GM19438 (cell line): Measurements from ENCODE around the gene RANGAP1.
A peak's percentile ranks its signal among the peaks of the same experiment; 100 is the strongest.

Source experiments
- ATAC-seq: cut with Tn5 transposase; IDR thresholded peaks from one replicate; pipeline ENCODE4 v1.9.1; 2021; ENCODE audit warnings: low read depth; ENCODE audit not compliant: unreplicated experiment

RANGAP1 gene

GRCh38 chr22:41238570-41239442 is 47.2 kb downstream of the RANGAP1 start:
- no peak for ATAC-seq

GRCh38 chr22:41237707-41238569 is 48.0 kb downstream of the RANGAP1 start:
- no peak for ATAC-seq

DNA sequence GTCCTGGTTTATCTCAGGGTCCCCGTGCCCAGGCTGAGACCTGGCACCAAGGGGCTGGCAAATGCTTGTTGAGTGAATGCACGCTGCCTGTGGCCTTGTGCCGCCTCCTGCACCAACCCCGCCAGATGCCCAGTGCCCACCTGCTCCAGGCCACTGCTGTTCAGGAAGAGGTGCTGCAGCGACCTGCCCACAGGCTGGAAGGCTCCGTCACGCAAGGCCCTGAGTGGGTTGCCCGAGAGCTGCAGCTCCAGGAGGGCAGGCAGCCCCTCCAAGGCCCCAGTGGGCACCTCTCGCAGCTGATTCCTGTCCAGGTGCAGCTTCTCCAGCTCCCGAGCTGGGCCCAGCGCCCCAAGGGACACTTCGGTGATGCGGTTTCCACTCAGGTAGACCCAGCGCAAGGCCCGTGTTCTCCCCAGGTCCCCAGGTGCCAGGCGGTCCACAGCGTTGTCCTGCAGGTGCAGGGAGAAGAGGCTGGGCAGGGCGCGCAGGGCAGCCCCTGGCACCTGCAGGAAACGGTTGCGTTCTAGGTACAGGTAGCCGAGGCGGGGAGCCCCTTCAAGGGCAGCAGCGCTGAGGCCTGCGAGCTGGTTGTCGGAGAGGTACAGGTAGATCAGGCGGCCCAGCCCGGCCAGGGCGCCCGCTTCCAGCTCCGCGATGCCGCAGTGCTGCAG is 48.8 kb downstream of the RANGAP1 start:
- ATAC-seq, result no peak

GRCh38 chr22:41234815-41235695 is 50.9 kb downstream of the RANGAP1 start:
- ATAC-seq, result no peak

DNA sequence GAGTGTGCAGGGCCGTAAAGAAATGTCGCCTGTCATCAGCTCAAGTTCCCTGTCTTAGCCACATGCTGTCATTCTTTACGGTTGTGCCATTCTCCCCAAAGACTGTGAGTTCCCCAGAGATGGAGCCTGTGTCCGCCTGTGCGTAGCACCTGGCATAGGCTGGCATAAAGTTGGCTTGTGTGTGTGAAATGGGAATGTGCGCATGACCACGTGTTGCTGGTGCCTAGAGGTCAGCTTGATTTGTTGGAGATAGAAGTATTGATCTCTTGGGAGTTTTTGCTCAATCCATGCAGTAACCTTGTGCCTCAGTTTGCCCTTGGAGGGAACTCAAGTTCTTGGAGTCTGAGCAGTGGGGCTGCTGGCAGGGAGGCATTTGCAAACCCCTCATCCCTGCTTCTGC is 54.6 kb downstream of the RANGAP1 start:
- ATAC-seq, result no peak

DNA sequence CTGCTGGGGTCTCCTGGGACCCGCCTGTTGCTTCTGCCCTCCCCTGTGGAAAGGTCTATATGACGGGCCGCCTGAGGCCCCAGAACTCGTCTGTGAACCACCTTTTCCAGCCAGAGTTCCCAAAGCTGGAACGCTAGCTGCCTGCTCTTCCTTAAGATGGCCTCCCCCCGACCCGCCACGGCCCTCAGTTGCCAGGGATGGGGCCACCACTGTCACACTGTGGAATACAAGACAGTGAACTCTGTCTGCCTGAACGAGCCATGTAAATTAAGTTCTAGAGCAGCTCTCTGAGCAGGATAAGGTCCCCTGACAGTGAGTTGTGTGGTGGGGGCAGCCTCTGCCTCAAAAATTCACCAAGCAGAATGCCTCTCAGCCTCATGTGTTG is 55.6 kb downstream of the RANGAP1 start:
- no peak for ATAC-seq

DNA sequence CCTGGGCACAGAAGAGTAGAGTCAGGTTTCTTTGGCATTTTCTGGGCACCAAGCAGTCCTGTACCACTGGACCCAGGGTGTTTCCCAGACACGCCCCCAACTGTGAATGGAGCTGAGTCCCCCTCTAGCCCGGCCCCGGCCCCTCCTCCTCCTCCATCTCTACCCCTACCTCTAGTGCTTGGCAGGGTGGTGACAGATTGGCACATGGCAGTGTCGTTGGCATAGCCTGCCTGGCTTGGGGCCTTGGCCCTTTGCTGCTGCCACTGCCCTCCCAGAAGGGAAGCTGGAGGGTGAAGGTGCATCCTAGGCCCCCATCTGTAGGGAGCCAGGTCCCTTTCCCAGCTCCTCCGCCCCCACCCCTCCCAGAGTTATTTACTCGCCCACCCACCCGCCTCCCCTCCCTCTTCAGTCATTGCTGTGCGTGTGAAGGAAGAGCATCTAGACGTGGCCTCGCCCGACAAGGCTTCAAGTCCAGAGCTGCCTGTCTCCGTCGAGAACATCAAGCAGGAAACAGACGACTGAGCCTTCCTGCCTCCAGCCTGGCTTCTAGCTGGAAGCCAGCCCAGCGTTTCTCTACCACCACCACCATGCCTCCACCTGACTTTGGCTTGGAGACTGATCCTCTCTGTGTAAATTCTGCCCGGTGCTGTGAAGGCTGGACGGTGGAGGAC is 56.1 kb downstream of the RANGAP1 start:
- no peak for ATAC-seq

DNA sequence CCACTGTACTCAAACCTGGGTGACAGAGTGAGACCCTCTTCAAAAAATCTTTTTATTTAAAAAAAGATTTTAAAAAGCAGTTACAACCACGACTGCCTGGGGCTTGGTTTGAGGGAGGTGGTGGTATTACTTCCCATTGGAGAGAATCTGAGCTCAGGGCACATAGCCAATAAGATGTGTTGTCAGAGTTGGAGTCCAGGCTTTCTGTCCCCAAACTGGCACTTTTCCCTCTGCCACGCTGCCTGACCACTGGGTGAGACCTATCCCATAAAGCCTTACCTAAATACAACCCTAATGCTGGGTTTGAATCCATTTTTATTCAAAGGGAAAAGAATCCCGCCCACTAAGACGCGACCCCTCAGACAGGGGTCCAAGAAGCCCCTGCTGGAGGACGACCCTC is 56.8 kb downstream of the RANGAP1 start:
- ATAC-seq, result no peak

DNA sequence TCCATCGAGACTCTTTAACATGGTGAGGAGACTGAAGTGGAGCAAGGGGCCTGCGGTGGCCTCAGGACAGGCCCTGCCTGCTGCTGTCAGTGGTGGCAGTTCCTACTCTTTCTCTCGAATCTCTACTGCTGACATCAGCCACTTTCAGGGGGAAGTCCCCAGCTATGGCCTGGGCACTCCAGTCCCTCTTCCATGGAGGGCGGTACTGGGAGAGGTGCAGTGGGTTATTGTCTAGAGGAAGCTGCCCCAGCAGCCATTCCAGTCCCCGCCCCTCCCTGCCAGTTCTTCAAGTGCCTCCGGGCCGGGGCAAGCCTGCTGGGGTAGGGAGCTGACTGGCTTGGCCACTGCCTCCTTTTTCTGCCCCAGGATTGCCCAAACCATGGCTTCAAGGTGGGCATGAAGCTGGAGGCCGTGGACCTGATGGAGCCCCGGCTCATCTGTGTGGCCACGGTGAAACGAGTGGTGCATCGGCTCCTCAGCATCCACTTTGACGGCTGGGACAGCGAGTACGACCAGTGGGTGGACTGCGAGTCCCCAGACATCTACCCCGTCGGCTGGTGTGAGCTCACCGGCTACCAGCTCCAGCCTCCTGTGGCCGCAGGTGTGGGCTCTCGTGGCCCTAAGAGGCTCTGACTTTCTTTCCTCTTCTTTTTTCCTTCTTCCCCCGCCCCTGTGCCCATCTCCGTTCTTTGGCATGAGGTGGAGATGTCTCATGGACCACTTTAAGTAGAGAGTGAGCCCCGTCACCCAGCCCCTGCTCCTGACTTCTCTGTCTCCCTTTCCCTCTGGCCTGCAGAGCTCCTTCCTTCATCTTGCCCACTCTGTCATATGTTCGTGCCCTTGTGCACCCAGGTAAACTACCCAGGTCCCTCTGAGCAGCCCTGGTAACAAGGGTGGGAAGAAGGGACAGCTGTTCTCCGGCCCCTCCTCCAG is 59.0 kb downstream of the RANGAP1 start:
- no peak for ATAC-seq

GRCh38 chr22:41223535-41223934 is 62.5 kb downstream of the RANGAP1 start:
- no peak for ATAC-seq

DNA sequence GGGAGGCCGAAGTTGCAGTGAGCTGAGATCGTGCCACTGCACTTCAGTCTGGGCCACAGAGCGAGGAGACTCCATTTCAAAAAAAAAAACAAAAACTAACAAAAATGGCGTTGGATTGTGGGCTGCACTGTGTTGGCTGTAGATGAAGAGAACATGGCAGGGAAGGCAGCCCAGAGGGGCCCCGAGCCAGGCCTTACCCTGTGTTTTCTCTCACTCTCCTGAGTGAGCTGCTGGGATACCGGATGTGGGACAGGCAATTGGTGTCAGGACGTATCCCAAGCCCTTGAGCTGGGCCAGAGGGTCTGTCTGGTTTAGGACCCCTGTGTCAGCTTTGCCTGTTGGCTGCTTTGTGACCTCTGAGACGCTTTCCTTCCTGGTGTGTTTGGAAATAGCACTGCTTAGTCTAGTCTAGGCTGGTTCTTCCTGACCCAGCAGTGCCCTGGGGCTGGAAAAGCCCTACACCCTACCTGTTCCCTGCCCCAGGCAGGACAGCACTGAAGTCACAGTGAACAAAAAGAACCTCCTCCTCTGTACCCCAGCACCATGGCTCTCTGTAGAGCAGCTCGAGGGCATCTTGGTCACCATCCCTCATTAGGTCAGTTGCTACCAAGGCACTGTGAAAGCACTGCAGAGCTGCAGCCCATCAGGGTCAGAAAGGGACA is 63.0 kb downstream of the RANGAP1 start:
- no peak for ATAC-seq

DNA sequence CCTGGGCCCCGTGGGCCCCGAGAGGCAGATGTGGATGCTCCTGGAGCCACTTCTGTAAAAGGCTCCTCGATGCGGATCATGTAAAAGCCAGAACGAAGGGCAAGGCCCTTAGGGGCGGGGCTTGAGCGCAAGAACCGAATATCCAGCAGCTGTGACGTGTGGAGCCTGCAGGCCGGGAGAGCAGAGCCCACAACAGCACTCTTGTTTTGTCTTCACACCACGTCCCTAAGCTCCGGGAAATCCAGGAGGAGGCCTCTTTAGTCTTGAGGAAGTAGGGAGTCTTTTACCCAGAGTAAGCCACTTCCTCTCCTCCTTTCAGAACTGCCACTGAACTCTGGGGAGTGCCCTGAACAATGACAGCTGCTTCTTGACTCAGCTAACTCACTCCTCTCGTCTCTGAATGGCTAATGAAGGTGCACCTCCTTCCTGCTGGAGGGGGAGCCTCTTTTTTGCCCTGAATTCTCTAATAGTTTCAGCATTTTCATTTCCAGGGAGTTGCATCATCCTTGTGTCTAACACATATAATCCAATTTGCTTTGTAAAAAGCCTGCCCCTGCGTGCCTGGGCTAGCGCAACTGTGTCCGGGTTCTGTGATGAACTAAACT is 68.3 kb downstream of the RANGAP1 start:
- no peak for ATAC-seq

GRCh38 chr22:41216984-41217383 is 69.0 kb downstream of the RANGAP1 start:
- ATAC-seq, result no peak

DNA sequence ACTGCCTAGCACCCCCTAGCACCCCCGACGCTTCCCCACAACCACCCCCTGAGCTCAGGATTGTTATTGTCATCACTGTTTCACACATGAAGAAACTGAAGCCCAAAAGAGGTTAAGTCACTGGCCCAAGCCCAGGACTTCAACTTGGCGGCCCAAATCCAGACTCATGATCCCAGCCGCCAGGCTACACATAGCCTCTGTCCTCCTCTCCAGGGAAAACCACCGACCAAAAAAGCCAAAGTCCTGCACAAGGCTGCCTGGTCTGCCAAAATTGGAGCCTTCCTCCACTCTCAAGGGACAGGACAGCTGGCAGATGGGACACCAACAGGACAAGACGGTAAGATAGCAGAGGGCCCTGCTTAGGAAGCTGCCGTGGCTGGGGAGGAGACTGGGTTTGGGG is 70.1 kb downstream of the RANGAP1 start:
- ATAC-seq, result no peak

GRCh38 chr22:41215409-41215808 is 70.6 kb downstream of the RANGAP1 start:
- no peak for ATAC-seq

DNA sequence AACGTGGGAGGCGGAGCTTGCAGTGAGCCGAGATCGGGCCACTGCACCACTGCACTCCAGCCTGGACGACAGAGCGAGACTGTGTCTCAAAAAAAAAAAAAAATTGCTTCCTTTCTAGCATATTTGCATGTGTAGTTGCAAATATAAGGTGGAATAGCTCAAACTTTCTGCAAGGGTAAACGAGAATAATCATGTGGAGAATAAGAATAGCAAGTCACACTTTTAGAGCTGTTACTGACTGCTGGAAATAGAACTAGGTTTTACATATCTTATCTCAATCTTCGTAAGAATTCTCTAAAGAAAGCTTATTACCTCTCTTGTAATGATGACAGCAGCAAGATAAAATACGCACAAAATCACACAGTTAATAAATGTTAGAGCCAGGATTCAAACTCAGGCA is 79.3 kb downstream of the RANGAP1 start:
- ATAC-seq, result no peak

DNA sequence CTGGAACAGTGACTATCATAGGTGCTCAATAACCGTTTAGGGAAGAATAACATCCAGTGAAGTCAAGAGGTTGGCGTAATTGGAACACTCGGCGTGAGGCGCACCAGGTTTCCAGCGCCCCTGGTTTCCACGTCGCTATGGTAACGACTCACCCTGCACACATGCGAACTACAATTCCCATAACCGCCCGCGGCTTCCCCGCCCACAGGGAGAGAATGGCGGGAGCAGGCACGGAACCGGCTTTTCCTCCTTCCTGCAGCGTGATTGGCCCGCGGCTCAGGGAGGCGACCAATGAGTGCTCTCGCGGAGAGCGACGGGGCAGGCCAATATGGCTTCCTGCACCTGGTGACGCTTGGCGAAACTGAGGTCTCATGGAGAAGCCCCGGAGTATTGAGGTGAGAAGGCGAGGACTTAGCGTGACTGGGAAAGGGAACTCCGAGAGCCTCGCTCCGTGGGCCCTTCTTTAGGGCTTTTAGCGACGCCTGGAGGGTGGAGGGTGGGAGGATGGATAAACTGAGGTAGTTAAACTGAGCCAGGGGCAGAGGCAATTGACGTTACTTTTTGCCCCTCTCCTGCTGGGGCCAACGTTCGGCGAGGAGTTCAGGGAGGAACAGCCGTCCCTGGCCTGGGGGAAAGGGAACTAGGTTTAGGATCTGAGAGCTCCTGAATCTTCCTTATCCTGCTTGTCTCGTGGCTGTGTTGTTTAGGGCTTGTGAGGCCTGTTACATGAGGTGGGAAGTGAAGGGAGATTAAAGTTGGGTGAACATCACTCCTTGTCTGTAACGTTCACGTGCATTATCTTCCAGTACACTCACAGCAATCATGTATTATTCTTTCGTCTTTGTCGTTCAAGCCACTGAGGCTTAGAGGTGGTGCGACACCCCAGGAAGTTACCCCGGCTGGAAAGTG is 80.7 kb downstream of the RANGAP1 start, which contains the start of gene L3MBTL2:
L3MBTL2 (plus strand) TSS at position 321 of the 909 bp plus-strand sequence; CDS start at position 372, 51 bp downstream.
- ATAC-seq, result peak; percentile 97
